ENCODE data around the gene MRPL43.

GRCh38 chr10:100976906-100977305 is 10.4 kb downstream of the MRPL43 start:
- TF ChIP-seq, protein P1, sequence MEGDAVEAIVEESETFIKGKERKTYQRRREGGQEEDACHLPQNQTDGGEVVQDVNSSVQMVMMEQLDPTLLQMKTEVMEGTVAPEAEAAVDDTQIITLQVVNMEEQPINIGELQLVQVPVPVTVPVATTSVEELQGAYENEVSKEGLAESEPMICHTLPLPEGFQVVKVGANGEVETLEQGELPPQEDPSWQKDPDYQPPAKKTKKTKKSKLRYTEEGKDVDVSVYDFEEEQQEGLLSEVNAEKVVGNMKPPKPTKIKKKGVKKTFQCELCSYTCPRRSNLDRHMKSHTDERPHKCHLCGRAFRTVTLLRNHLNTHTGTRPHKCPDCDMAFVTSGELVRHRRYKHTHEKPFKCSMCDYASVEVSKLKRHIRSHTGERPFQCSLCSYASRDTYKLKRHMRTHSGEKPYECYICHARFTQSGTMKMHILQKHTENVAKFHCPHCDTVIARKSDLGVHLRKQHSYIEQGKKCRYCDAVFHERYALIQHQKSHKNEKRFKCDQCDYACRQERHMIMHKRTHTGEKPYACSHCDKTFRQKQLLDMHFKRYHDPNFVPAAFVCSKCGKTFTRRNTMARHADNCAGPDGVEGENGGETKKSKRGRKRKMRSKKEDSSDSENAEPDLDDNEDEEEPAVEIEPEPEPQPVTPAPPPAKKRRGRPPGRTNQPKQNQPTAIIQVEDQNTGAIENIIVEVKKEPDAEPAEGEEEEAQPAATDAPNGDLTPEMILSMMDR (IDR thresholded peaks at IDR 0.05; ENCODE audit: borderline replicate concordance, extremely low read depth, low read length, poor library complexity, severe bottlenecking), result no peak
- no peak for TF ChIP-seq EZH2 (IDR thresholded peaks at IDR 0.05; ENCODE audit: borderline replicate concordance, low read depth, low read length, severe bottlenecking)
